PFSK-1 (cell line): ENCODE measurements around the gene NR6A1.

ENCODE experiments used
- FOXP2 ChIP-seq: optimal IDR thresholded peaks from 2 replicates; pipeline ENCODE3; 2011; ENCODE audit warnings: borderline replicate concordance, control low read depth, inconsistent platforms; ENCODE audit not compliant: insufficient read depth; ENCODE audit errors: extremely low read length, extremely low read depth
- POLR2AphosphoS5 ChIP-seq: IDR thresholded peaks from 2 replicates; pipeline ENCODE4 v1.6.1; 2012; ENCODE audit warnings: low read depth, mild to moderate bottlenecking, control low read depth, low read length, moderate library complexity
- SIN3A ChIP-seq: IDR thresholded peaks from 2 replicates; pipeline ENCODE4 v1.6.1; 2012; ENCODE audit warnings: mild to moderate bottlenecking, low read length, moderate library complexity, borderline replicate concordance; ENCODE audit not compliant: insufficient read depth
- TAF1 ChIP-seq: IDR thresholded peaks from 2 replicates; pipeline ENCODE4 v1.6.1; 2012; ENCODE audit warnings: low read length, control low read depth, borderline replicate concordance; ENCODE audit not compliant: insufficient read depth
- TF ChIP-seq, protein P1 (sequence below), 2 experiments: IDR thresholded peaks; 2 replicates each; pipeline versions ENCODE4 v1.6.1 to v1.8.0; 2011 to 2012; ENCODE audit warnings: low read depth in 2 of 2, low read length in 2 of 2, control low read depth in 1 of 2, inconsistent platforms in 1 of 2, mild to moderate bottlenecking in 1 of 2, moderate library complexity in 1 of 2; ENCODE audit not compliant: insufficient read depth in 1 of 2

DNA sequence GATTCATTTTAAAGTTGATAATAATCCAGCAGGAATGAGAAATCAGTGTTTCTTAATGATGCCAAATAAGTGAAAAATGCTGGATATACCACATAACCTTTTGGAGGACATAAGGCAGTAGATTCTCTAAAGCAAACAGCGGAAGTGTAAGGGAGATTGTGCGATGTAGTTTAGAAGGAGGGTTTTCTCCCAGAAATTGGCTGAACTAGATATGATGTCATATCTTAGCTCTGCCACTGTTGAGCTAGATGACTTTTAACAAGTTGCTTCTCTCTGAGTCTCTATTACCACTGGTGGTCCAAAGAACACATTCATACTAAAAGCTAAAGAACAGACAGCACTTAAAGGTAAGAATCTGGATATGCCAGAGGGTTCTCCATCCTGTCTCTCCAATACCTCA, 107.0 kb downstream of the NR6A1 start:
- TF ChIP-seq POLR2AphosphoS5 (no peak), TAF1 (no peak), SIN3A (no peak), FOXP2 (no peak)
- TF ChIP-seq, protein P1, sequence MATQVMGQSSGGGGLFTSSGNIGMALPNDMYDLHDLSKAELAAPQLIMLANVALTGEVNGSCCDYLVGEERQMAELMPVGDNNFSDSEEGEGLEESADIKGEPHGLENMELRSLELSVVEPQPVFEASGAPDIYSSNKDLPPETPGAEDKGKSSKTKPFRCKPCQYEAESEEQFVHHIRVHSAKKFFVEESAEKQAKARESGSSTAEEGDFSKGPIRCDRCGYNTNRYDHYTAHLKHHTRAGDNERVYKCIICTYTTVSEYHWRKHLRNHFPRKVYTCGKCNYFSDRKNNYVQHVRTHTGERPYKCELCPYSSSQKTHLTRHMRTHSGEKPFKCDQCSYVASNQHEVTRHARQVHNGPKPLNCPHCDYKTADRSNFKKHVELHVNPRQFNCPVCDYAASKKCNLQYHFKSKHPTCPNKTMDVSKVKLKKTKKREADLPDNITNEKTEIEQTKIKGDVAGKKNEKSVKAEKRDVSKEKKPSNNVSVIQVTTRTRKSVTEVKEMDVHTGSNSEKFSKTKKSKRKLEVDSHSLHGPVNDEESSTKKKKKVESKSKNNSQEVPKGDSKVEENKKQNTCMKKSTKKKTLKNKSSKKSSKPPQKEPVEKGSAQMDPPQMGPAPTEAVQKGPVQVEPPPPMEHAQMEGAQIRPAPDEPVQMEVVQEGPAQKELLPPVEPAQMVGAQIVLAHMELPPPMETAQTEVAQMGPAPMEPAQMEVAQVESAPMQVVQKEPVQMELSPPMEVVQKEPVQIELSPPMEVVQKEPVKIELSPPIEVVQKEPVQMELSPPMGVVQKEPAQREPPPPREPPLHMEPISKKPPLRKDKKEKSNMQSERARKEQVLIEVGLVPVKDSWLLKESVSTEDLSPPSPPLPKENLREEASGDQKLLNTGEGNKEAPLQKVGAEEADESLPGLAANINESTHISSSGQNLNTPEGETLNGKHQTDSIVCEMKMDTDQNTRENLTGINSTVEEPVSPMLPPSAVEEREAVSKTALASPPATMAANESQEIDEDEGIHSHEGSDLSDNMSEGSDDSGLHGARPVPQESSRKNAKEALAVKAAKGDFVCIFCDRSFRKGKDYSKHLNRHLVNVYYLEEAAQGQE (IDR thresholded peaks at IDR 0.05; ENCODE audit: insufficient read depth in 1 of 2, low read depth in 2 of 2, low read length in 2 of 2): no peak
